DND-41 (cell line): Measurements from ENCODE around the gene SCML2.
"Not testable (repeated sequence)": the region's sequence is repeated elsewhere in the genome, so short reads cannot be mapped to it uniquely, and the experiment has no call there.

ENCODE experiments used
- ATAC-seq: fragments of 200-7000 bp; cut with Tn5 transposase; 3 replicates; pipeline ENCODE4 v1.9.1; 2021; ENCODE audit warnings: low read depth; ENCODE audit not compliant: insufficient read depth
- DNase-seq: peaks from one replicate; pipeline ENCODE4 v3.0.0-alpha.2; 2020
- H2AFZ ChIP-seq: 2 replicates; pipeline ENCODE4 v1.6.0; 2012; ENCODE audit warnings: low read depth, low read length
- H3K27ac ChIP-seq: 2 replicates; pipeline ENCODE4 v1.5.1; 2012; ENCODE audit warnings: low read length, inconsistent platforms
- H3K27me3 ChIP-seq: fragments of 200-600 bp; sonication (generic); 2 replicates; pipeline ENCODE4 v1.6.0; 2012; ENCODE audit warnings: low read length, mild to moderate bottlenecking, inconsistent platforms; ENCODE audit not compliant: insufficient read depth, poor library complexity
- H3K36me3 ChIP-seq: 2 replicates; pipeline ENCODE4 v1.5.1; 2012; ENCODE audit warnings: low read length, inconsistent platforms; ENCODE audit not compliant: insufficient read depth
- H3K4me1 ChIP-seq: 2 replicates; pipeline ENCODE4 v1.5.1; 2012; ENCODE audit warnings: mild to moderate bottlenecking, low read length; ENCODE audit not compliant: insufficient read depth
- H3K4me2 ChIP-seq: 2 replicates; pipeline ENCODE4 v1.6.0; 2012; ENCODE audit warnings: mild to moderate bottlenecking, moderate library complexity, low read length, inconsistent platforms; ENCODE audit not compliant: insufficient read depth
- H3K4me3 ChIP-seq, 2 experiments: fragments of 200-600 bp in 1 of 2; shearing (Covaris generic) in 1 of 2; 2 replicates each; pipeline ENCODE4 v1.5.1; 2012 to 2016; ENCODE audit warnings: inconsistent platforms in 2 of 2, low read length in 2 of 2, mild to moderate bottlenecking in 2 of 2, low read depth in 1 of 2, moderate library complexity in 1 of 2
- H3K79me2 ChIP-seq: 2 replicates; pipeline ENCODE4 v1.6.0; 2012; ENCODE audit warnings: low read length, inconsistent platforms; ENCODE audit not compliant: insufficient read depth
- H3K9ac ChIP-seq: 2 replicates; pipeline ENCODE4 v1.6.0; 2012; ENCODE audit warnings: low read depth, mild to moderate bottlenecking, inconsistent platforms, low read length, moderate library complexity
- H3K9me3 ChIP-seq: 2 replicates; pipeline ENCODE4 v1.5.1; 2012; ENCODE audit warnings: low read length, moderate library complexity, mild to moderate bottlenecking, inconsistent platforms; ENCODE audit not compliant: insufficient read depth, severe bottlenecking
- H4K20me1 ChIP-seq: 2 replicates; pipeline ENCODE4 v1.6.0; 2012; ENCODE audit warnings: low read length; ENCODE audit not compliant: insufficient read depth
- EZH2 ChIP-seq: IDR thresholded peaks from 3 replicates; pipeline ENCODE4 v1.6.1; 2012; ENCODE audit warnings: borderline replicate concordance, low read depth, mild to moderate bottlenecking, moderate library complexity, low read length, inconsistent platforms; ENCODE audit not compliant: severe bottlenecking
- TF ChIP-seq, protein P1 (sequence below): IDR thresholded peaks from 2 replicates; pipeline ENCODE4 v1.5.1; 2012; ENCODE audit warnings: borderline replicate concordance, low read length, moderate library complexity, mild to moderate bottlenecking; ENCODE audit not compliant: poor library complexity, severe bottlenecking; ENCODE audit errors: extremely low read depth

The SCML2 gene

DNA sequence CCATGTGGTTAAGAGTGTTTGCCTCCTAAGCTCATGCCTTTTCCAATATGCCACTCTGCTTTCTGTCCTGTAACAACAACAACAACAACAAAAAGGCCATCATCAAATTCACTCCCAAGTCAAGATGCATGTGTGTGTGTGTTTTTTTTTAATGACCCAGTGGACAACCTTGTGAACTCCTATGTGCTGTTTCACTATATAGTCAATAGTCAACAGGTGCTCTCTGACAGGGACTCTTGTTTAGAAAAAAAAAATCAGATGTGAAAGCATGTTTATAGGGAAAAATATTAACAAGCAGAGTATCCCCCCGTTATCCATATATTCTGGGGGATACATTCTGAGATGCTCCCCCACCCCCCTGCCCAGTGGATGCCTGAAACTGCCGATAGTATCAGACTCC is 83.2 kb downstream of the SCML2 start:
- Histone ChIP-seq H3K36me3 (no peaks in the 10 kb centered on the region), H3K9ac (no peak overlapping the region), H4K20me1 (no peaks in the 10 kb centered on the region), H3K27me3 (peaks cover 3% of the 10 kb centered on the region), H3K4me3 (no peak overlapping the region), H3K9me3 (no peaks in the 10 kb centered on the region), H2AFZ (no peak overlapping the region), H3K4me2 (no peak overlapping the region), H3K79me2 (no peaks in the 10 kb centered on the region), H3K27ac (no peak overlapping the region), H3K4me1 (no peaks in the 10 kb centered on the region)
- TF ChIP-seq, protein P1, sequence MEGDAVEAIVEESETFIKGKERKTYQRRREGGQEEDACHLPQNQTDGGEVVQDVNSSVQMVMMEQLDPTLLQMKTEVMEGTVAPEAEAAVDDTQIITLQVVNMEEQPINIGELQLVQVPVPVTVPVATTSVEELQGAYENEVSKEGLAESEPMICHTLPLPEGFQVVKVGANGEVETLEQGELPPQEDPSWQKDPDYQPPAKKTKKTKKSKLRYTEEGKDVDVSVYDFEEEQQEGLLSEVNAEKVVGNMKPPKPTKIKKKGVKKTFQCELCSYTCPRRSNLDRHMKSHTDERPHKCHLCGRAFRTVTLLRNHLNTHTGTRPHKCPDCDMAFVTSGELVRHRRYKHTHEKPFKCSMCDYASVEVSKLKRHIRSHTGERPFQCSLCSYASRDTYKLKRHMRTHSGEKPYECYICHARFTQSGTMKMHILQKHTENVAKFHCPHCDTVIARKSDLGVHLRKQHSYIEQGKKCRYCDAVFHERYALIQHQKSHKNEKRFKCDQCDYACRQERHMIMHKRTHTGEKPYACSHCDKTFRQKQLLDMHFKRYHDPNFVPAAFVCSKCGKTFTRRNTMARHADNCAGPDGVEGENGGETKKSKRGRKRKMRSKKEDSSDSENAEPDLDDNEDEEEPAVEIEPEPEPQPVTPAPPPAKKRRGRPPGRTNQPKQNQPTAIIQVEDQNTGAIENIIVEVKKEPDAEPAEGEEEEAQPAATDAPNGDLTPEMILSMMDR = no peak
- TF ChIP-seq EZH2 = no peak
- DNase-seq (no peak), ATAC-seq (no peak)

DNA sequence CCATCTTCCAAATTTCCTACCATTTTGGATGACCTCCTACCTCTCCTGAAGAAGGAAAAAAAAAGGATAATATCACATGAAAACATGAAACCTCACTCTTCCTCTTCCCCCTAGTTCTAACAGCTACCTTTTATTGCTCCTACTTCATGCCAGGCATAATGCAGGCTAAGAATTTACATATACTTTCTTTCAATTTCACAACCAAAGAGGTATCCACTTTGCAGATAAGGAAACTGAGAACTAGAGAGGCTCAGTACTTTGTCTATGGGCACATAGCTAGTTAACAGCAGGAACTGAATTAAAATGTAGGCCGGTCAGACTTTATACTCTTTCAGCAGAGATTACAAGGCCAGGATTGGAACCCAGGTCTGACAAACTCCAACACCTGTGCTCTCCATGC is 99.4 kb downstream of the SCML2 start:
- Histone ChIP-seq H3K4me2 (no peak overlapping the region), H3K4me1 (no peaks in the 10 kb centered on the region), H3K36me3 (no peaks in the 10 kb centered on the region), H3K79me2 (no peaks in the 10 kb centered on the region), H3K9me3 (no peaks in the 10 kb centered on the region), H4K20me1 (no peaks in the 10 kb centered on the region), H2AFZ (no peak overlapping the region), H3K9ac (no peak overlapping the region), H3K27ac (no peak overlapping the region), H3K4me3 (no peak overlapping the region), H3K27me3 (no peaks in the 10 kb centered on the region)
- no peak for TF ChIP-seq EZH2
- TF ChIP-seq, protein P1 = no peak
- ATAC-seq (no peak), DNase-seq (no peak)

DNA sequence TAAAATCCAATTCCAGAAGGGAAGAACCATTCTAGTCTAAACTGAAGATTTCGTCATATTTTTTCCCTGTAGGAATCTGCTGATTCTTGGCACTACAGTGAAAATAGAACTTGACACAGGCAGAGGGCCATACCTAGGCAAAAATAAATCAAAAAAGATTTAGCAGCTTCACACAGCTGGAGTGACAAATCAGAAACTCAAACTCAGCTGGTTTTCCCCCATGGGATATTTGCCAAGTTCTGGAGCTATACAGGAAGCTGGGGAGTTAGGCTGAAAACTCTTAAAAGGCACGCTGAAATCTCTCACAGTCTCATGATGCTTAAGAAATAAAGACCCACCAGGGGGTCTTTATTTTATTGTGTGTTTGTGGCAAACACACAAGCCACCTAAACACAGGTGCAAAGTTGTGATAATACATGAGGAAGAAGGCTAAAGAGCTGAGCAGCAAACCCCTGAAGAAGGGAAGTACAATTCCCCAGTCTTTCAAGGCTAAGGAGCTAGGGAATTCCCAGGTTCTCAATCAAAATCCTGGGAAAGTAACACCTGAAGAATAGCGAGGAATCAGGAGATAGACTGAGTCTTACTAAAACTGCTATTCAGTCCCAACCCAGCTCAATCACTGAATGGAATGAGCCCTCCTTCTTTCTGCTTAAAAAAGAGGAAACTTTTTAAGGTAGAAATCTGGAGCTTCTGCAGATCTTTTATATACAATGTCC is 101.7 kb downstream of the SCML2 start:
- TF ChIP-seq EZH2 = no peak
- TF ChIP-seq, protein P1 = no peak
- H3K9me3 ChIP-seq = no peaks in the 10 kb centered on the region
- no peak overlapping the region for H3K4me2 ChIP-seq
- H3K79me2 ChIP-seq = no peaks in the 10 kb centered on the region
- no peak overlapping the region for H3K27ac ChIP-seq
- H2AFZ ChIP-seq = no peak overlapping the region
- no peak overlapping the region for H3K9ac ChIP-seq
- no peaks in the 10 kb centered on the region for H3K4me1 ChIP-seq
- H4K20me1 ChIP-seq = no peaks in the 10 kb centered on the region
- H3K27me3 ChIP-seq = no peaks in the 10 kb centered on the region
- H3K4me3 ChIP-seq = no peak overlapping the region
- no peaks in the 10 kb centered on the region for H3K36me3 ChIP-seq
- no peak for ATAC-seq
- DNase-seq = no peak

DNA sequence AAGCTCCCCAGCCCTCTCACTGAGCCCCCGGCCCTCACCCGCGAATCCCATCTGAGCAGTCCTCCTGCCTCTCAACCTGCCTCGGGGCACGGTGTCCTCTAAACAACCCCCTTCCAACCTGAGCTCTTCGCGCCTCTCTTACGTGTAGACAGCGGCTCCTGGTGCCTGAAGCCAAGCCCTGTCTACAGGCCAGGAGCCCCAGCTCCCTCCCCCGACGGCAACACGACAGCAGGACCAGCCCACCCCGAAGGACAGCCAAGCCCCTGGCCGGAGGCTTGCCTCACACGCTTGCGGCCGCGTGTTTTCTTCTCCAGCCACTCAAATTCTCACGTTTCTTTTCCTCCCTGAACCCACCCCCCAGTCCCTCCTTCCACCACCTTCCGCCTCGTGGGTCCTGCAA is 124.8 kb downstream of the SCML2 start:
- H3K79me2 ChIP-seq, H3K4me3 ChIP-seq, H3K27ac ChIP-seq, H3K4me1 ChIP-seq, H4K20me1 ChIP-seq, H3K4me2 ChIP-seq, H3K9me3 ChIP-seq, H3K36me3 ChIP-seq, DNase-seq, H3K27me3 ChIP-seq, ATAC-seq, H2AFZ ChIP-seq, H3K9ac ChIP-seq: not testable (repeated sequence)
